ENCODE results near the gene GASK1A. TPM values are rescaled to one million over a fixed set of nuclear protein-coding genes. Genes with fewer than 3 reads are reported as not detected.
"Not testable (repeated sequence)": the region's sequence is repeated elsewhere in the genome, so short reads cannot be mapped to it uniquely, and the experiment has no call there.

Gene GASK1A
- polyA plus RNA-seq, 2 donors: 0.71 to 1.1 TPM

- not testable (repeated sequence) for H3K27me3 ChIP-seq (ENCODE audit: control insufficient read depth in 1 of 2, insufficient read depth in 2 of 2, low read length in 2 of 2); H3K36me3 ChIP-seq (ENCODE audit: control insufficient read depth in 2 of 2, insufficient read depth in 2 of 2, low read length in 1 of 2); H3K27ac ChIP-seq (ENCODE audit: low read depth in 2 of 2, low read length in 1 of 2); H3K4me3 ChIP-seq (ENCODE audit: low read depth in 1 of 2, low read length in 2 of 2); H3K4me1 ChIP-seq (ENCODE audit: control insufficient read depth in 2 of 2, insufficient read depth in 2 of 2, low read length in 1 of 2); H3K9me3 ChIP-seq (ENCODE audit: control insufficient read depth in 2 of 2, insufficient read depth in 1 of 2, low read depth in 1 of 2, low read length in 1 of 2)
Measured at GRCh38 chr3:43045079-43045478, 66.0 kb downstream of the GASK1A start.

GRCh38 chr3:43046583-43046982 lies 67.5 kb downstream of the GASK1A start:
- Histone ChIP-seq H3K36me3 (ENCODE audit: control insufficient read depth in 2 of 2, insufficient read depth in 2 of 2, low read length in 1 of 2) (no peaks in the 10 kb centered on the region), H3K27ac (ENCODE audit: low read depth in 2 of 2, low read length in 1 of 2) (no peak overlapping the region), H3K4me3 (ENCODE audit: low read depth in 1 of 2, low read length in 2 of 2) (no peak overlapping the region), H3K27me3 (ENCODE audit: control insufficient read depth in 1 of 2, insufficient read depth in 2 of 2, low read length in 2 of 2) (no peaks in the 10 kb centered on the region), H3K9me3 (ENCODE audit: control insufficient read depth in 2 of 2, insufficient read depth in 1 of 2, low read depth in 1 of 2, low read length in 1 of 2) (peaks cover 0 to 2% of the 10 kb centered on the region in 2 donors), H3K4me1 (ENCODE audit: control insufficient read depth in 2 of 2, insufficient read depth in 2 of 2, low read length in 1 of 2) (no peaks in the 10 kb centered on the region)
- 42 to 56% methylated on average over 1 of the region's 1 CpG for WGBS, 2 donors

GRCh38 chr3:43048470-43048869 lies 69.4 kb downstream of the GASK1A start:
- Histone ChIP-seq H3K9me3 (ENCODE audit: control insufficient read depth in 2 of 2, insufficient read depth in 1 of 2, low read depth in 1 of 2, low read length in 1 of 2) (peaks cover 0 to 2% of the 10 kb centered on the region in 2 donors), H3K36me3 (ENCODE audit: control insufficient read depth in 2 of 2, insufficient read depth in 2 of 2, low read length in 1 of 2) (no peaks in the 10 kb centered on the region), H3K27me3 (ENCODE audit: control insufficient read depth in 1 of 2, insufficient read depth in 2 of 2, low read length in 2 of 2) (no peaks in the 10 kb centered on the region), H3K27ac (ENCODE audit: low read depth in 2 of 2, low read length in 1 of 2) (no peak overlapping the region), H3K4me1 (ENCODE audit: control insufficient read depth in 2 of 2, insufficient read depth in 2 of 2, low read length in 1 of 2) (no peaks in the 10 kb centered on the region), H3K4me3 (ENCODE audit: low read depth in 1 of 2, low read length in 2 of 2) (no peak overlapping the region)

GRCh38 chr3:43053291-43053690 lies 74.2 kb downstream of the GASK1A start:
- Histone ChIP-seq H3K27ac (ENCODE audit: low read depth in 2 of 2, low read length in 1 of 2) (no peak overlapping the region), H3K9me3 (ENCODE audit: control insufficient read depth in 2 of 2, insufficient read depth in 1 of 2, low read depth in 1 of 2, low read length in 1 of 2) (no peaks in the 10 kb centered on the region), H3K27me3 (ENCODE audit: control insufficient read depth in 1 of 2, insufficient read depth in 2 of 2, low read length in 2 of 2) (no peaks in the 10 kb centered on the region), H3K4me3 (ENCODE audit: low read depth in 1 of 2, low read length in 2 of 2) (no peak overlapping the region), H3K36me3 (ENCODE audit: control insufficient read depth in 2 of 2, insufficient read depth in 2 of 2, low read length in 1 of 2) (no peaks in the 10 kb centered on the region), H3K4me1 (ENCODE audit: control insufficient read depth in 2 of 2, insufficient read depth in 2 of 2, low read length in 1 of 2) (no peaks in the 10 kb centered on the region)
- WGBS, 2 donors: 93 to 97% methylated on average over 12 of the region's 12 CpGs

DNA sequence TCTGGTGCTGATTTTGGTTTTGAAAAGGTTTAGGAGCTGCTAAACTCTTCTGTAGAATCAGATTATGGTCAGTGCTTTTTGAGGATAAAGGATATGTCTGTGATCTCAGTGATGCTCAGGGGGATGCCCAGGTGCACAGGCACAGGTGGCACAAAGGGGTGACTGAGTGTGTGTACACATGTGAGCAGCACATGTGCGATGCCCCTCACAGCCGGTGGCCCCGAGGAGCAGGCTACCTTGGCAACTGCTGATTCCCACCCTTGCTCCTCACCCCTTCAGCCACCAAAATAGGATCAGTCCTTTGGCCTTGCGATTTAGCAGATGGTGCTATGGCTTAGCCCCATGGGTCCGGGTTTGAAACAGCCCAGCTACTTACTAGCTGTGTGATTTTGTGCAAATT lies 75.6 kb downstream of the GASK1A start:
- Histone ChIP-seq H3K9me3 (ENCODE audit: control insufficient read depth in 2 of 2, insufficient read depth in 1 of 2, low read depth in 1 of 2, low read length in 1 of 2) (no peaks in the 10 kb centered on the region), H3K4me1 (ENCODE audit: control insufficient read depth in 2 of 2, insufficient read depth in 2 of 2, low read length in 1 of 2) (no peaks in the 10 kb centered on the region), H3K36me3 (ENCODE audit: control insufficient read depth in 2 of 2, insufficient read depth in 2 of 2, low read length in 1 of 2) (no peaks in the 10 kb centered on the region), H3K4me3 (ENCODE audit: low read depth in 1 of 2, low read length in 2 of 2) (no peak overlapping the region), H3K27me3 (ENCODE audit: control insufficient read depth in 1 of 2, insufficient read depth in 2 of 2, low read length in 2 of 2) (no peaks in the 10 kb centered on the region), H3K27ac (ENCODE audit: low read depth in 2 of 2, low read length in 1 of 2) (no peak overlapping the region)
- 89 to 91% methylated on average over 5 of the region's 5 CpGs for WGBS, 2 donors

GRCh38 chr3:43055393-43055792 lies 76.3 kb downstream of the GASK1A start:
- WGBS, 2 donors: 92% methylated on average over 7 of the region's 7 CpGs
- Histone ChIP-seq H3K4me3 (ENCODE audit: low read depth in 1 of 2, low read length in 2 of 2) (no peak overlapping the region), H3K9me3 (ENCODE audit: control insufficient read depth in 2 of 2, insufficient read depth in 1 of 2, low read depth in 1 of 2, low read length in 1 of 2) (no peaks in the 10 kb centered on the region), H3K27me3 (ENCODE audit: control insufficient read depth in 1 of 2, insufficient read depth in 2 of 2, low read length in 2 of 2) (no peaks in the 10 kb centered on the region), H3K27ac (ENCODE audit: low read depth in 2 of 2, low read length in 1 of 2) (no peak overlapping the region), H3K36me3 (ENCODE audit: control insufficient read depth in 2 of 2, insufficient read depth in 2 of 2, low read length in 1 of 2) (no peaks in the 10 kb centered on the region), H3K4me1 (ENCODE audit: control insufficient read depth in 2 of 2, insufficient read depth in 2 of 2, low read length in 1 of 2) (no peaks in the 10 kb centered on the region)

- Histone ChIP-seq H3K9me3 (ENCODE audit: control insufficient read depth in 2 of 2, insufficient read depth in 1 of 2, low read depth in 1 of 2, low read length in 1 of 2) (no peaks in the 10 kb centered on the region), H3K4me1 (ENCODE audit: control insufficient read depth in 2 of 2, insufficient read depth in 2 of 2, low read length in 1 of 2) (peaks cover 0 to 1% of the 10 kb centered on the region in 2 donors), H3K27ac (ENCODE audit: low read depth in 2 of 2, low read length in 1 of 2) (no peak overlapping the region), H3K4me3 (ENCODE audit: low read depth in 1 of 2, low read length in 2 of 2) (no peak overlapping the region), H3K36me3 (ENCODE audit: control insufficient read depth in 2 of 2, insufficient read depth in 2 of 2, low read length in 1 of 2) (no peaks in the 10 kb centered on the region), H3K27me3 (ENCODE audit: control insufficient read depth in 1 of 2, insufficient read depth in 2 of 2, low read length in 2 of 2) (no peaks in the 10 kb centered on the region)
- 88 to 91% methylated on average over 15 of the region's 15 CpGs for WGBS, 2 donors
Measured at GRCh38 chr3:43055806-43056770, 77.0 kb downstream of the GASK1A start.

DNA sequence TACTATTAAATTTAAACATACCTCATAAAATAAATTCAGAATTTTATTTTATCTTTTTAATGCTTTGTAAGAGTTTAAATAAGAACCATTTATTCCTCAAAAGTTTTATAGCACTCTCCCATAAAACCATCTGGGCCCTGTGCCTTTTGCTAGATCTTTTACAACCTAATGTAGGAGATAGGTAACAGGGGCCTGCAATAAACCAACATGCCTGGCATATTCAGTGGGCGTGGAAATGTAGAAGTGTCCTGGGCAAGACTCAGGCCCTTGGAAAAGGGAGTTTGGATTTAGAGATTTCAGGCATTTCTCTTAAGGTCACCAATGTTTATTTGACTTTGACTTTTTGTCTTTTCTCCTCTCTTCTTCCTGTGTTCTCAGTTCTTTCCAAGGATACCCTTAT lies 80.3 kb downstream of the GASK1A start:
- no peak overlapping the region for H3K27ac ChIP-seq (ENCODE audit: low read depth in 2 of 2, low read length in 1 of 2)
- peaks cover 0 to 1% of the 10 kb centered on the region in 2 donors for H3K4me1 ChIP-seq (ENCODE audit: control insufficient read depth in 2 of 2, insufficient read depth in 2 of 2, low read length in 1 of 2)
- no peak overlapping the region for H3K4me3 ChIP-seq (ENCODE audit: low read depth in 1 of 2, low read length in 2 of 2)
- no peaks in the 10 kb centered on the region for H3K36me3 ChIP-seq (ENCODE audit: control insufficient read depth in 2 of 2, insufficient read depth in 2 of 2, low read length in 1 of 2)
- WGBS, 2 donors: 91 to 93% methylated on average over 1 of the region's 1 CpG
- no peaks in the 10 kb centered on the region for H3K9me3 ChIP-seq (ENCODE audit: control insufficient read depth in 2 of 2, insufficient read depth in 1 of 2, low read depth in 1 of 2, low read length in 1 of 2)
- H3K27me3 ChIP-seq (ENCODE audit: control insufficient read depth in 1 of 2, insufficient read depth in 2 of 2, low read length in 2 of 2): no peaks in the 10 kb centered on the region

- H3K27me3 ChIP-seq (ENCODE audit: control insufficient read depth in 1 of 2, insufficient read depth in 2 of 2, low read length in 2 of 2): no peaks in the 10 kb centered on the region
- H3K4me3 ChIP-seq (ENCODE audit: low read depth in 1 of 2, low read length in 2 of 2): no peak overlapping the region
- H3K4me1 ChIP-seq (ENCODE audit: control insufficient read depth in 2 of 2, insufficient read depth in 2 of 2, low read length in 1 of 2): peaks cover 0 to 1% of the 10 kb centered on the region in 2 donors
- no peak overlapping the region for H3K27ac ChIP-seq (ENCODE audit: low read depth in 2 of 2, low read length in 1 of 2)
- WGBS, 2 donors: 78 to 79% methylated on average over 8 of the region's 8 CpGs
- H3K9me3 ChIP-seq (ENCODE audit: control insufficient read depth in 2 of 2, insufficient read depth in 1 of 2, low read depth in 1 of 2, low read length in 1 of 2): no peaks in the 10 kb centered on the region
- H3K36me3 ChIP-seq (ENCODE audit: control insufficient read depth in 2 of 2, insufficient read depth in 2 of 2, low read length in 1 of 2): no peaks in the 10 kb centered on the region
Measured at GRCh38 chr3:43061101-43061895, 82.2 kb downstream of the GASK1A start.
